GM18517 (cell line): ENCODE data around the gene HNMT.
"Not testable (repeated sequence)": the region's sequence is repeated elsewhere in the genome, so short reads cannot be mapped to it uniquely, and the experiment has no call there.

Experiments used
- ATAC-seq: cut with Tn5 transposase; IDR thresholded peaks from one replicate; pipeline ENCODE4 v1.9.1; 2021; ENCODE audit warnings: mild to moderate bottlenecking, moderate library complexity; ENCODE audit not compliant: unreplicated experiment

HNMT gene

DNA sequence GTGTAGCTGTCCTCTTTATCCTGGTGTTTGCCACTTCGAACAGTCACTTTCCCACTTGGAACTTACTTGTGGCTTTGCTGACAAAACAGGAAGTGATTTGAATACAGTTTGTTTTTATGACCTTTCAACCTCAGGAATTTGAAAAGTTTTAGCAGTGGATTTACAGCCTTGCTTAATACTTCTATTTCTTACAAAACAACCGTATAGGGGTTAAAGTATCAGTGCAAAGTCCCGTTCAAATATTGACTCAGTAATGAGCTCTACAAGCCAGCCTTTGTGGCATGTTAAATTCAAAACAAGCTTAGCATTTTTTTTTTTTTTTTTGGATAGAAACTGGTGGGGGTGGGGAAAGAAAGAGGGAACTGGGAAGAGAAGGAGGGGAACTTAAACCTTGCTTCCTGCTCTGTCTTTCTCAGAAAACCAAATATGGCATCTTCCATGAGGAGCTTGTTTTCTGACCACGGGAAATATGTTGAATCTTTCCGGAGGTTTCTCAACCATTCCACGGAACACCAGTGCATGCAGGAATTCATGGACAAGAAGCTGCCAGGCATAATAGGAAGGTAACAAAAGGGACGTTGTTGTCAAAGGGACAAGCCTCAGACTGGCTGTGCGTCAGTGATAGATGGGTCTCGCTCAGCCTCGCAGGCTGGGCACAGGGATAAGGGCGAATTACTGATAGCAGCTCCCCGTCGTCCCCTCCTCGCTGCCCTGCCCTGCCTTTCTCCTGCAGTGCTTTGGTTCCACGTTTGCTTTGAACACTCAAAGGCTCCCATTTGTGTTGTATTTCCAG is at the start of gene HNMT:
Gene HNMT (plus strand): TSS at position 408 of the 793 bp plus-strand sequence. CDS start 19 bp downstream, at position 427.
- no peak for ATAC-seq

DNA sequence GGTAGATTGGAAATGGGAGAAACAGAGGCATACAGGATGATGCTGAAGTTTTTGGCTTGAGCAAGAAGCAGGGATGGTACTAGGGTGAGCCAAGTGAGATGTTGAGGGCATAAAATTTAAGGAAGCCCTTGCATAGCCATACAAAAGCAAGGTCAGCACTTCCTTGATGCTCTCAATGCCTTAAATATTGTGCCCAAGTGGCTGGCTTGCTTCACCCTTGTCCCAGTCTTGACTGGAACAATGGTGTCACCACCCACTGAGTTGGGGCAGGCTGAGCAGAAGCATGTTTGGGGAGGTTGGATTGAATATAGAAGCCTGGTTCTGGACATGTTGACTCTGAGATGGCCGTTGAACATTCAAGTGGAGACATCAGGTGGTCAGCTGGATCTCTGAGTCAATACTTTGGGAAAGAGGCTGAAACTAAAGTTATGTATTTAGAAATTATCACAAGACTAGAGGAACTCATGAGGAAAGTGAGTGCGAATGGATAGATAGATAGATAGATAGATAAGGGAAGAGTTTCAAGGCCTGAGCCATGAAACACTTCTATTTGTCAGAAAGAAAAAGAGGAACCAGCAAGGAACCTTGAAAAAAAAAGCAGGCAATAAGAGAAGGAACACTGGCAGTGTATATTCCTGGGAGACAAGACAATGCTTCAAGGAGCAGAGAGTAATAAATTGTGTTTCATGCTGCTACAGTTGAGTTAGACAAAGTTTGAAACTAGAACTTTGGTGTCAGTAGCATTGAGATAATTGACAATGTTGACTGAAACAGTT is 43.0 kb upstream of the HNMT start:
- ATAC-seq = no peak

DNA sequence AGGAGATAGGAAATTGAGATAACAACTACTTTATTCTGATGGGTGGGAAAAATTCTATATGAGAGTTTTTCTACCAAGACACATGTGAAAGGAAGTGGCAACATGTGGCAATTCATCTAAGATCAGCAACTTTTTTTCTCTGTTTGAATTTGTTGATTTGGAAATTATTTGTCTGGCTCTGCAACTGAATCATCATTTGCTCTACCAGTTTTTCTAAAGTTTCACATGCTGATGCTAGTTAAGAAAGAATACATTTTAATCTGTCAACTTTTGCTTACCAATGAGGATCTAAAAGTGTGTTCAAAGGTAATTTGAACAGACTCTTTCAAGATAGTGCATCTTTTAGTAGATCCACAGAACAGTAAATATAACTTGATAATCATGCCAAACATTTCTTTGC is 42.1 kb upstream of the HNMT start:
- not testable (repeated sequence) for ATAC-seq

DNA sequence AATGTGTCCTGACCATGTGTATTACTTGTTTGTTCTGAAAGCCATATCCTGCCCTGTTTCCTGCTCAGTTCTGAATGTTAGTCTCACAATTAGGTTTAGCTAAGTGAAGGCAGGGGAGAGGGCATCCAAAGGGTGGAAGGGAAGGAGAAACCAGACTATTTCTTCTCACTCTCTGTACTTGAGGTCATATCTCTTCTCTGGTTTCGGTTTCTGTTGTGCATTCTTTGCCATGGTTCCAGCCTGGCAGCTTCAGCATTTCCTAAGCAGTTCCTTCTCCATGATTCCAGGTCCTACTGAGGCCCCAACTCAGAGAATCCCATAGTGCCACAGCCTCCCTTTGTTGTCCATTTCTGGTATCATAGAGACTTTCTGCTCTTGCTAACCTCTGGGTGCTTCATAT is 40.3 kb upstream of the HNMT start:
- ATAC-seq = no peak

DNA sequence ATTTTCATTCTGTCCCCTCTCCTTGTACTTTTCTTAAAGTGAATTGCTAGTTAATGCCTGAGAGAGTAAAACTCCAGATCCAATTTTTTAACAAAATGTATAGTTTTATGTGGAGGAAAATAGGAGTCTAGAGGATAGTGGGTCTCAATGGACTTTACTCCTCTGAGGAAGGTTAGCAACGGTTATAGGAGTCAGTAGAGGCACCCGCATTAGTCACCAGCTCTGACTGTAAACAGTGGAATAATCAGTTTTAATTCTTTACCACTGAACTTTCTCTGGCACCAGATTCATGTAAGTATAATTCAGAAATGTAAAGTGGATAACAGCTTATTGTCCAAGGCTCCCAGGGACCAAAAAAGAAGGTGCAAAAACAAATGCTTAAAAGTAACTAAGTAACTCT is 38.7 kb upstream of the HNMT start:
- no peak for ATAC-seq

DNA sequence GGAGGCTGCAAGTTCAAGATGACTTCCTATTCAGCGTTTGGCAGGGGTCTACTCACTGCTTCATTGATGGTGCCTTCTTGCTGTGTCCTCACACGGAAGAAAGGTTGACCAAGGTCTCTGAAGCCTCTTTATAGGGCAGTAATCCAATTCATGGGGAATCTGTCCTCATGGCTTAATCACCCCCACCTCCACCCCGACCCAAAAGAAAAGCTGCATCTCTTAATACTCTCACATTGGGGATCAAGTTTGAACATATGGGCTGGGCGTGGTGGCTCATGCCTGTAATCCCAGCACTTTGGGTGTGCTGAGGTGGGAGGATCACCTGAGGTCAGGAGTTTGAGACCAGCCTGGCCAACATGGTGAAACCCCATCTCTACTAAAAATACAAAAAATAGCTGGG is 36.4 kb upstream of the HNMT start:
- ATAC-seq = no peak

DNA sequence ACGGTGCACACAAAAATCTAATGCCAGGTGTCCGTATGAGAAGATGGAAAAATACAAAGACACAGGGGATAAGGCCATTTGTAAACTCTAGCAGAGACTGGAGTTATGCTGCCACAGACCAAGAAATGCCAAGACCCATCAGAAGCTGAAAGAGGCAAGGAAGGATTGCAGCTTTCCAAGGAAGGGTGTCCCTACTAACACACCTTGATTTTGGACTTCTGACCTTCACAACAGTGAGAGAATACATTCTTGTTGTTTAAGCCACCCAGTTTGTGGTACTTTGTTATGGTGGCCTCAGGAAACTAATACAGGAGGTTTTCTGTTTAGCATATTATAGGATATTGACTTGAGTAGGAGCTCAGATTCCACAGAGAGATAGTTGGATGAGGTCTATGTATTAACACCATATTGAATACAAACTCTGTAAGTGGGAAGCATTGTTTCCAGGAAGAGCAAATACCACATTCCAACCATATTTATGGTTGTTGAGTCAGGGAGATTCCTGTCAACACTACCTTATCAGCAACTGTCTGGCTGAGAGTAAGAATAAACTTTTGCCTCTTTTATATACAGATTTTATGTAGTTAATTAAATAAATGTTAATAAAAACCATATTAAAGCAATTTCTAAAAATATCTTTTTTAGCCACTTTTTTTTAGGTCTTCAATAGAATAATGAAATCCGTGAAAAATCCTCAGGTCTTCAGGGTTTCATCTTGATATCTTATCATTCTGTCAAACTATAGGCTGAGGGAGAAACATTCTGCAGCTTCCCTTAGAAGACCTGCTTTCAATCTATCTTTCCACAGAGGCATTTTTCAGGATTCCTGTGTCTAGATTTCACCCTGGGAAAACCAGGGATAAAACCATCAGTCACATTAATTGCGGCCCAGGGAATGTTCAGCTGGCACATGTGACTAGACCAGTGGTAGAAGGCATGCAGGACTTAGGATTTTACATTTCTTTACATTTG is 35.4 kb upstream of the HNMT start:
- ATAC-seq = no peak

DNA sequence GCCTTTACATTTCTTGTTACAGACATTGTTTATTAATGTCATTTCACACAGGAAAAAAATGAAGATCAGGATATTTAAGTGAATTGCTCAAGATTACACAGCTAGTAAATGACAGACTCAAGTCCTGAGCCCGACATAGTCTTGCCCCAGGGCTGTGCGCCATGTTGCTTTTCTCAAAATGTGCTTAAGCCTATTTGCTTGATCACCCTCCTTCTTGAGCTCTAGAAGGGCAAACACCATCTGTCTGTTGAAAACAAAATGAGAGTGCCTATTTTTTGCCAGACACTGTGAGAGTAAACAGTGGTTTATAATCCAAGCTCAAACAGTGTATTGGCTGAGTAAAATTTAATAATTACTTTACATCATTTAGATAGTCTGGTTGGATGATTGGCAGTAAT is 34.8 kb upstream of the HNMT start:
- no peak for ATAC-seq

DNA sequence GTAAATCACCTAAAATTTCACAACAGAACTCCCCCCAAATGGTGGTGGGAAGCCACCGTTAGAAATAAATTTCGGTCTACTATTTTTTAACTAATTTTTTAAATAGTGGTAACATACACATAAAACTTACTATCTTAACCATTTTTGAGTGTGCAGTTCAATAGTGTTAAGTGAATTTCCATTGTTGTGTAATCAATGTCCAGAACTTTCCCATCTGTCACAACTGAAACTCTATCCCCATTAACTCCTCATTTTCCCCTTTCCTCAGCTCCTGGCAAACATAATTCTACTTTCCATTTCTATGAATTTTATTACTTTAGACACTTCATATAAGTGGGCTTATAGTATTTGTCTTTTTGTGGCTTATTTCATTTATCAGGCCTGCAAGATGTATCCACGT is 34.1 kb upstream of the HNMT start:
- ATAC-seq = no peak

DNA sequence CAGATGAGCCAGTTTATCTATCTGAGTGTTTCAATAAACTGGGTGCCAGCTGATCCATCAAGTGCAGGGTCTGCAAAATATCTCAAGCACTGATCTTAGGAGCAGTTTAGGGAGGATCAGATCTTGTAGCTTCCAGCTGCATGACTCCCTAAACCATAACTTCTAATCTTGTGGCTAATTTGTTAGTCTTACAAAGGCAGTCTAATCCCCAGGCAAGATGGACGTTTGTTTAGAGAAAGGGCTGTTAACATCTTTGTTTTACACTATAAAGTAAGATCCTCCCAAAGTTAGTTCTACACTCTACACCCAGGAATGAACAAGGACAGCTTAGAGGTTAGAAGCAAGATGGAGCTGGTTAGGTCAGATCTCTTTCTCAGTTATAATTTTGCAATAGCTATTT is 28.7 kb upstream of the HNMT start:
- ATAC-seq = no peak

DNA sequence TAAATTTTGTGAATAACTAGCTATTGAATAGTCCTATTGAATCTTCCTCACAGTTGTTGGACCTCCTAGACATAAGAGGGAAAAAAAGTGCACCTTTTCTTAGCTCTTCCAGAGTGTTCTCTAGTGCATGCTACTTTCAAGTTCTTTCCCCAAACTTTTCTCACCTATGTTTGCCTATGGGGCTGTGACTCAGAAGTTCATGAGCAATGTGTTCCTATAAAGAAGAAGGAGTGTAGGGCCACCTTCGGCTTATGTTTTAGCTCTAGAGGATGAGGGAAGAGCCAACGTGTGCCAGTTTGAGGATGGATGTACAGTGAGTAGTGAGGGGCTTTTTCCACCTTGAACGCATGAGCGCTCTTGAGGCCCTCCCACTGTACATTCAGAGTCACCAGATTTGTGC is 27.0 kb upstream of the HNMT start:
- ATAC-seq = no peak

DNA sequence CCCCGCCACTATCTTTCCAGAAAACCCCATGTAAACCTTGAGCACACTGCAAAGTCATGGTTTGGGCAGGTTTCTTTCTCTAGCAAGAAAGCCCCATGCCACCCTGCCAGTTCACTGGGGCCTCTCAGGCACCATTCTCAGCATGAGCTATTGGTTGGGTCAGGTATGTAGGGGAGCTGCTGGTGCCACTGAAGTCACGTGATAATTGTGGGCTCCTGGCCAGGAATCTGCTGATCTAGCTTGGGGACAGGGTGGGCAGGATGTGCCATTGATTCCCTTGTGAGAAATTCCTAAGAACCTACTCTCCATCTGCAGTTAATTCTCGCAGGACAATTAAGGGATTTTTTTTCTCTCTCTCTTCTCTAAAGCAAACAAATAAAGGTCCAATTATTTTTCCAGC is 26.5 kb upstream of the HNMT start:
- no peak for ATAC-seq

DNA sequence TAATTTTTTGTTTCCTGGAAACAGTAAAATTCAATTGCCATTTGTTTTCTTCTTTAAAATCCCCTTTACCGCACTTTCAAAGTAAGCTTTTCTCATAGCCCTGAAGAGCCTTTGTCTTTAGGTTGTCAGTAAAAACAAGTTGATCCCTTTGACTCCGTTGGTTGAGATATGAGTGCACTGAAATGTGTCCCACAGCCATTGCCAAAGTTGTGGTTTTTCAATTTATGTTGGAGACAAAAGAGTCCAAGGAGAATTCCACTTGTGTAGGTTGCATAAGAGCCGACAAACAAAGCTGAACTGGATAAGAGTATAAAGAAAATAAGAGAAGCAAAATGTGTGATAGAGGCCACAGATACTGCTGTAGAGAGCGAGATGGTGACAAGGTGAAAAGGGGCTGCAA is 26.1 kb upstream of the HNMT start:
- no peak for ATAC-seq

DNA sequence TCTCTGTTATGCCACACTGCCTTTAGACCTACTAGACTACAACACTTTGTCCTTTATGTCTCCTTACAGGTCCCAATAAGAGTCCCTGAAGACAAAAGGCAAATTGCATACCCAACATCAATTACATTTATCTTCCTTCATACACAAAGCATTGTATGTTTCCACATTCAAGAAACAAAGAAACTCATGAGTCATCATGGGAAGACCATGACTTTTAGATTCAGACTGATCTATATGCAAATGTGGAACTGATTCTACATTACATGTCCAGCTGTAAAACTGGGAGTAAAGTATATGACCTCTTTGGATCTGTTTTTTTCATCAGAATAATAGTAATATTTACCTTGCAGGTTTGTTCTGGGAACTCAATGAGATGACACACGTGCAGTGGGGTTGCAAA is 25.2 kb upstream of the HNMT start:
- ATAC-seq = no peak

DNA sequence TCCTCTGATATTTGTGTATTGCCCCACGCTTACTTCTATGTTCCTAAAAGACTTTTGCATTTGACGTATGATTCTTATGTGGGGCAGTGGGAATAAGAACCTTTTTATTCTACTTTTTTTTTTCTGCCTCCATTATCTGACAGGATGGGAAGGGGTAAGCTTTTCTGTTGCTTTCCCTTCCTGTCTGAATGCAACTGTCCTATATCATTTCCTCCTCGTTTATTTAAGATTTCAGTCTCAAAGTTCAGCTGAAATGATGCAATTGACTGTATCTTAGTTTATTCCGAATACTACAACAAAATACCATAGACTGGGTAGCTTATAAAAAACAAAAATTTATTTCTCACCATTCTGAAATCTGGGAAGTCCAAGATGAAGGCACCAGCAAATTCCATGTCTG is 24.1 kb upstream of the HNMT start:
- ATAC-seq = no peak

DNA sequence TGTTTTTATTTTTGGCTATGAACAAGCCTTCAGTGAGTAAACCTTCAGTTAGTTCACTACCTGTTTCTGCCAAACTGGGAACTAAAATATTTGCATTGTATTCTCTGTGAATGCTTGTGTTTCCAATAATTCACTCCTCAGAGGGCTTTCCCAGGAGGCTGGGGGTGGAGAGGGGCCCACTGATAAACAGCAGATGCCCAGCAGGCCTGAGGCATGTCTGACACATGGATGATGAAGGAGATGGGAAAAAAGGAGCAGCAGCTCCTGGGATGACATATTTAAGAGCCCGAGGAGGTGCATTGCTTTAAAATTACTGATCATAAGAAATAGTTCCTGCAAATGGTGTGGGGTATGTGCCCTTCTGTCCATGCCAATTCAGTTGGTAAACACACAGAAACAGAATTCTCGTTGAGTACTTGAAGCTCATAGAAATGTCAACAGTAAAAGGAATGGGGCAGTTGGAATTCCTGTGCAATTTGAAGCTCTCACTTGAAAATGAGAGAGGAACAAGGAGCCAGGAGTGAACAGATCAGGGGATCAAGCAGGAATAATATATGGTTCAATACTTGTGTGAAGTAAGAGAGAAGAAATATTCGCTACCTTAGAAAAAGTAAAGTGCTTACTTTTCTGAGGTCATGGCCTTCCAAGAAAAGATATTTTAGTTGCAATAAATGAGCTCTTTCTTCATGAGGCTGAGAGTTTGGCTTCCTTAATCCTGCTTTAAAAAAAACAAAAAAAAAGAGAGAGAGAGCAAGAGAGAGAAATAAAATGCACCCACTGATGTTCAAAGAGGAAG is 22.0 kb upstream of the HNMT start:
- no peak for ATAC-seq

DNA sequence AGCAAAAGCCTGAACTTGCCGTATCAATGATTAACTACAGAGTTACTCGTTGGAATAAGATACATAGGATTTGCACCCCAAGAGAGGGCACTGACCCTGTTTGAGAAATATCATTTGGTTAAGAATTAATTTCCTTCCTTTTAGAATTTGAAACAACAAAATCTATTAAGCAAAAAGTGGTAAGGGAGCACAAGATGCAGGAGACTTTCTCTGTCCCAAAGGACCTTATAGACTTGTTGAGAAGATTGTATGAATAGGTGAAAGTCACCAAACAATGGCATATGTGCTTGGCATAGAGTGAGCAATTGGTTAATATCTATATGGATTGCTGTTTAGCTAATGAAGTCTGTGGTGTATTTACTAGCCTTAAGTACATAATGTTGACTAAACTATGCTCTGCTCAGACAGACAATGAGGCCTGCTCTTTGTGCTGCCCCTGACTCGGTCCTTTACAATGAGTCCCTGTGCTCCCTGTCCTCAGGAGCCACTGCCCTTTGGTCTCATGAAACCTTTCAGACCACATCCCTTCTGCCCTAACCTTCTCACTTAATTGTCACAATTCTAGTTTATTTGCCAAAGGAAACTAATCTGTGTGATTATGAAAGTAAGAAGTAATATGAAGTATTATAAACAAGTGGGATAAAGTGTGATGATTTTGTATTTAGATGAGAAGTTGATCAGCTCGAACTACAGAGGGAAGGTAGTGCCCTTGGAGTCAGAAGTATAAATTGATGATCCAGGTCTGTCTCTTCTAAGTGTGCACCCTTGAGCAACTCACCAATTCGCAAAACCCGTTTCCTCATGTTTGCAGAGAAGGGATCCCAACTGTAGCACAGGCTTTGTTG is 21.2 kb upstream of the HNMT start:
- no peak for ATAC-seq

DNA sequence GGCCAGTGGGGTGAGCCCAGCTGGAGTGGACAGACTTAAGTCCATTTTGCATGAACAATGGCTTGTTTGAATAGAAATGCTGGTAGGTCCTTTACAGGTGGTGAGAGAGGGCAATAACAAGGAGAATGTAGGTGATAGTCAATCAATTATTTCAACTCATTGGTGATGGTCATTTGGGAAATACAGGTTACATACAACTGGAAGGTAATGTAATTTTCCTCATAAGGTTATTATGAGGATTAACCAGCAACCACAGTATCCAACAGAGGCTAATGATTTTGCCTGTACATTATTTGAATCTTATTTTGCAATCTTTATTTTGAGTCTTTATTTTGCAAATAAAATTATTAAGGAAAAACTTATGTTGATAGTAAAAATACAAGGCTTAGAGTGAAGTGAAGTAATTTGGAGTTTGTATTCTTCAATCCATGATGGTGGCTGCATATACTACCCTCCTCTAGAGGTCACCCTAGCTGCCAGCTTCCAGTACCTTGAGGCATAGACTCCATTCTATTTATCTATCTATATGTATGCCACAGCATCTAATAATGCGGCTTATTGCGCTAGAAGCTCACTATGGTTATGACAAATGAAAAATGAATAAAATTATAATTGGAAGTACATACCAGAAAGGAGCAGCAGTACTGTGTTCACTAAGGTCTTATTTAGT is 20.5 kb upstream of the HNMT start:
- ATAC-seq = no peak

DNA sequence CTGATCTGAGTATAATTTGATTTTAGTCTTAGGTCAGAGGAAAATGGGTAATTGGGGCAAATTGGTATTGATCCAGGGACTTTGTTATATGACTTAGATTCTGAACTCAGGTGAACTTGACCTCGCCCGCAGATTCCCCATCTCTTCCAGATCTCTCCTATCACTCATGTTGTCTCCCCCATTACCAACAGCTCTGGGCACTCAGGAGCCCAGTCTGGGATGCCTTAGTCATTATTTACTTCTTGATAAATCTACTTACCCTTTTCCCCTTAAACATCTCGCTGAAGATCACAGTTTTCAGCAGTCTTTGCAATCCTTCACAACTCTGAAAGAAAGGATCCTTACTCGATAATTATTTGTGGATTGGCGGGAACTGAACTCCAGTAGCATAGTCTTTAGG is 19.6 kb upstream of the HNMT start:
- ATAC-seq = no peak
